Sigmoid colon (tissue), 4 donors: ENCODE measurements around the gene OR1K1.

Source experiments
- POLR2A ChIP-seq, 2 donors: fragments of 450-650 bp; IDR thresholded peaks; one replicate each; pipeline ENCODE4 v1.6.1; 2016; ENCODE audit warnings: antibody characterized with exemption in 2 of 2, mild to moderate bottlenecking in 2 of 2, moderate library complexity in 2 of 2
- POLR2AphosphoS5 ChIP-seq, 4 donors: sonication (generic); formaldehyde crosslinking; IDR thresholded peaks; one replicate each; pipeline ENCODE4 v1.6.1; 2017; ENCODE audit warnings: antibody characterized with exemption in 4 of 4
- TF ChIP-seq, protein P1 (sequence below), 4 experiments: fragments of 450-650 bp in 3 of 4; fragments of 200-600 bp in 1 of 4; IDR thresholded peaks; one replicate each; pipeline ENCODE4 v1.5.1; 2016 to 2019; ENCODE audit warnings: antibody characterized with exemption in 4 of 4, mild to moderate bottlenecking in 3 of 4, moderate library complexity in 2 of 4

DNA sequence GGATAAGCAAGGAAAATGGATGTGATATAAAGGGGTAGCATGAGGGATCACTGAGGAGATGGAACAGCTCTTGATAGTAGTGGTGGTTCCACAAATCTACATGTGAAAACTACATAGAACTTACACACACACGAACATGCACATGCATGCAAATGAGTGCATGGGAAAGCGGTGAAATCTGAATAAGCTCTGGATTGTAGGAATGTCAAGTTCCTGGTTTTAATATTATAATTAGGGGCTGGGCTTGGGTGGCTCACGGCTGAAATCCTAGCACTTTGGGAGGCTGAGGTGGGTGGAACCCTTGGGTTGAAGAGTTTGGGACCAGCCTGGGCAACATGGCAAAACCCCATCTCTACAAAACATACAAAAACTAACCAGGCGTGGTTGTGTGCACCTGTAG, 41.6 kb downstream of the OR1K1 start:
- TF ChIP-seq POLR2A (IDR thresholded peaks at IDR 0.05), result no peak
- TF ChIP-seq, protein P1, sequence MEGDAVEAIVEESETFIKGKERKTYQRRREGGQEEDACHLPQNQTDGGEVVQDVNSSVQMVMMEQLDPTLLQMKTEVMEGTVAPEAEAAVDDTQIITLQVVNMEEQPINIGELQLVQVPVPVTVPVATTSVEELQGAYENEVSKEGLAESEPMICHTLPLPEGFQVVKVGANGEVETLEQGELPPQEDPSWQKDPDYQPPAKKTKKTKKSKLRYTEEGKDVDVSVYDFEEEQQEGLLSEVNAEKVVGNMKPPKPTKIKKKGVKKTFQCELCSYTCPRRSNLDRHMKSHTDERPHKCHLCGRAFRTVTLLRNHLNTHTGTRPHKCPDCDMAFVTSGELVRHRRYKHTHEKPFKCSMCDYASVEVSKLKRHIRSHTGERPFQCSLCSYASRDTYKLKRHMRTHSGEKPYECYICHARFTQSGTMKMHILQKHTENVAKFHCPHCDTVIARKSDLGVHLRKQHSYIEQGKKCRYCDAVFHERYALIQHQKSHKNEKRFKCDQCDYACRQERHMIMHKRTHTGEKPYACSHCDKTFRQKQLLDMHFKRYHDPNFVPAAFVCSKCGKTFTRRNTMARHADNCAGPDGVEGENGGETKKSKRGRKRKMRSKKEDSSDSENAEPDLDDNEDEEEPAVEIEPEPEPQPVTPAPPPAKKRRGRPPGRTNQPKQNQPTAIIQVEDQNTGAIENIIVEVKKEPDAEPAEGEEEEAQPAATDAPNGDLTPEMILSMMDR (IDR thresholded peaks at IDR 0.05), result no peak
- TF ChIP-seq POLR2AphosphoS5 (IDR thresholded peaks at IDR 0.05), result no peak
